ENCODE data around the gene HIKESHI. TPM values are rescaled to one million over a fixed set of nuclear protein-coding genes. Genes with fewer than 3 reads are reported as not detected.

HIKESHI gene
- total RNA-seq, 1 experiment from 2014 or later = 13.1 TPM

GRCh38 chr11:86372041-86372440, 70.0 kb downstream of the HIKESHI start:
- no peaks in the 10 kb centered on the region for H4K20me1 ChIP-seq (ENCODE audit: low read length)
- H3K4me1 ChIP-seq (ENCODE audit: insufficient read depth, low read length) = peaks cover 6% of the 10 kb centered on the region
- intact Hi-C loops (cut with micrococcal nuclease) = no loop called here
- no peaks in the 10 kb centered on the region for H3K79me2 ChIP-seq (ENCODE audit: low read length)
- TF ChIP-seq EZH2 (IDR thresholded peaks at IDR 0.05; ENCODE audit: low read length, unreplicated experiment) (no peak), EZH2phosphoT487 (IDR thresholded peaks at IDR 0.05; ENCODE audit: borderline replicate concordance, low read length) (no peak), CTCF (conservative IDR thresholded peaks at IDR 0.05; ENCODE audit: low read depth, low read length) (no peak)
- H3K27ac ChIP-seq (ENCODE audit: low read length) = no peak overlapping the region
- no peaks in the 10 kb centered on the region for H3F3A ChIP-seq (ENCODE audit: low read length, unreplicated experiment)
- no peak overlapping the region for H2AFZ ChIP-seq (ENCODE audit: low read length)
- no peak overlapping the region for H3K4me2 ChIP-seq (ENCODE audit: low read length)
- no peak overlapping the region for H3K4me3 ChIP-seq (ENCODE audit: low read length)
- no peaks in the 10 kb centered on the region for H3K27me3 ChIP-seq (ENCODE audit: low read length)
- no peak for DNase-seq
- ATAC-seq = no peak
- H3K36me3 ChIP-seq (ENCODE audit: low read depth, low read length) = no peaks in the 10 kb centered on the region
- H3K9me3 ChIP-seq (ENCODE audit: low read length) = 0 out of 2 replicates have a peak, but pooled peaks cover 8% of the 10 kb centered on the region
- H3K9me2 ChIP-seq (replicated peaks; ENCODE audit: low read length) = no peaks in the 10 kb centered on the region
- ChIA-PET CTCF (no interaction called here), POLR2A (ENCODE audit: unreplicated experiment) (no interaction called here)
- no TSS peak for BruUV-seq (replicated peaks)
- H3K9ac ChIP-seq (ENCODE audit: low read length) = no peak overlapping the region

GRCh38 chr11:86372586-86372985, 70.5 kb downstream of the HIKESHI start:
- ChIA-PET POLR2A (ENCODE audit: unreplicated experiment) (no interaction called here), CTCF (no interaction called here)
- Histone ChIP-seq H2AFZ (ENCODE audit: low read length) (no peak overlapping the region), H3K36me3 (ENCODE audit: low read depth, low read length) (no peaks in the 10 kb centered on the region), H3K9ac (ENCODE audit: low read length) (no peak overlapping the region), H3K9me3 (ENCODE audit: low read length) (0 out of 2 replicates have a peak, but pooled peaks cover 8% of the 10 kb centered on the region), H3K9me2 (replicated peaks; ENCODE audit: low read length) (no peaks in the 10 kb centered on the region), H3K79me2 (ENCODE audit: low read length) (no peaks in the 10 kb centered on the region), H3K4me3 (ENCODE audit: low read length) (no peak overlapping the region), H3K4me1 (ENCODE audit: insufficient read depth, low read length) (peaks cover 6% of the 10 kb centered on the region), H3F3A (ENCODE audit: low read length, unreplicated experiment) (no peaks in the 10 kb centered on the region), H3K27ac (ENCODE audit: low read length) (no peak overlapping the region), H3K27me3 (ENCODE audit: low read length) (no peaks in the 10 kb centered on the region), H4K20me1 (ENCODE audit: low read length) (no peaks in the 10 kb centered on the region), H3K4me2 (ENCODE audit: low read length) (no peak overlapping the region)
- intact Hi-C loops (cut with micrococcal nuclease) = no loop called here
- BruUV-seq (replicated peaks) = no TSS peak
- ATAC-seq (no peak), DNase-seq (no peak)
- TF ChIP-seq CTCF (conservative IDR thresholded peaks at IDR 0.05; ENCODE audit: low read depth, low read length) (no peak), EZH2phosphoT487 (IDR thresholded peaks at IDR 0.05; ENCODE audit: borderline replicate concordance, low read length) (no peak), EZH2 (IDR thresholded peaks at IDR 0.05; ENCODE audit: low read length, unreplicated experiment) (no peak)

- no peak overlapping the region for H3K27ac ChIP-seq (ENCODE audit: low read length)
- no peaks in the 10 kb centered on the region for H3K27me3 ChIP-seq (ENCODE audit: low read length)
- no peaks in the 10 kb centered on the region for H3K36me3 ChIP-seq (ENCODE audit: low read depth, low read length)
- TF ChIP-seq EZH2 (IDR thresholded peaks at IDR 0.05; ENCODE audit: low read length, unreplicated experiment) (no peak), EZH2phosphoT487 (IDR thresholded peaks at IDR 0.05; ENCODE audit: borderline replicate concordance, low read length) (no peak), CTCF (conservative IDR thresholded peaks at IDR 0.05; ENCODE audit: low read depth, low read length) (no peak)
- intact Hi-C loops (cut with micrococcal nuclease) = no loop called here
- no peaks in the 10 kb centered on the region for H3K79me2 ChIP-seq (ENCODE audit: low read length)
- no peak overlapping the region for H3K4me3 ChIP-seq (ENCODE audit: low read length)
- H2AFZ ChIP-seq (ENCODE audit: low read length) = no peak overlapping the region
- ChIA-PET POLR2A (ENCODE audit: unreplicated experiment) (no interaction called here), CTCF (no interaction called here)
- H3K4me2 ChIP-seq (ENCODE audit: low read length) = no peak overlapping the region
- H3F3A ChIP-seq (ENCODE audit: low read length, unreplicated experiment) = no peaks in the 10 kb centered on the region
- H3K9ac ChIP-seq (ENCODE audit: low read length) = no peak overlapping the region
- H4K20me1 ChIP-seq (ENCODE audit: low read length) = no peaks in the 10 kb centered on the region
- no peak for DNase-seq
- BruUV-seq (replicated peaks) = no TSS peak
- H3K9me3 ChIP-seq (ENCODE audit: low read length) = 0 out of 2 replicates have a peak, but pooled peaks cover 8% of the 10 kb centered on the region
- H3K4me1 ChIP-seq (ENCODE audit: insufficient read depth, low read length) = peaks cover 6% of the 10 kb centered on the region
- no peaks in the 10 kb centered on the region for H3K9me2 ChIP-seq (replicated peaks; ENCODE audit: low read length)
- ATAC-seq = no peak
These were observed 72.0 kb downstream of the HIKESHI start for GRCh38 chr11:86374069-86374468.
